ENCODE data around the gene TSC2. TPM values are rescaled to one million over a fixed set of nuclear protein-coding genes. Genes with fewer than 3 reads are reported as not detected.
A peak's percentile ranks its signal among the peaks of the same experiment; 100 is the strongest.

The TSC2 gene
- polyA plus RNA-seq, 3 donors: 11.7 to 95.1 (median 20.8) TPM

GRCh38 chr16:2037115-2037514 is 10.7 kb upstream of the TSC2 start:
- no peaks in the 10 kb centered on the region for H3K9me3 Mint-ChIP-seq
- no peak overlapping the region for H3K9ac ChIP-seq (ENCODE audit: insufficient read depth, low read length, poor library complexity, severe bottlenecking)
- H3K27me3 ChIP-seq (ENCODE audit: control insufficient read depth in 2 of 2, insufficient read depth in 2 of 2, low read length in 2 of 2): peaks cover 0 to 4% of the 10 kb centered on the region in 2 donors
- H3K36me3 ChIP-seq (replicated peaks in 1 of 2; ENCODE audit: control insufficient read depth in 1 of 2, insufficient read depth in 2 of 2, low read length in 2 of 2): no peaks in the 10 kb centered on the region
- intact Hi-C loops (cut with micrococcal nuclease): no loop called here
- H3K4me1 ChIP-seq (ENCODE audit: control insufficient read depth in 1 of 2, insufficient read depth in 2 of 2, low read length in 2 of 2): peaks cover 16 to 17% of the 10 kb centered on the region in 2 donors
- peaks cover 0 to 20% (median 9%) of the 10 kb centered on the region in 3 donors for H3K27me3 Mint-ChIP-seq (ENCODE audit: low read depth in 3 of 3)
- no peaks in the 10 kb centered on the region for H4K20me1 ChIP-seq (ENCODE audit: insufficient read depth, low read length)
- TF ChIP-seq, protein P1, sequence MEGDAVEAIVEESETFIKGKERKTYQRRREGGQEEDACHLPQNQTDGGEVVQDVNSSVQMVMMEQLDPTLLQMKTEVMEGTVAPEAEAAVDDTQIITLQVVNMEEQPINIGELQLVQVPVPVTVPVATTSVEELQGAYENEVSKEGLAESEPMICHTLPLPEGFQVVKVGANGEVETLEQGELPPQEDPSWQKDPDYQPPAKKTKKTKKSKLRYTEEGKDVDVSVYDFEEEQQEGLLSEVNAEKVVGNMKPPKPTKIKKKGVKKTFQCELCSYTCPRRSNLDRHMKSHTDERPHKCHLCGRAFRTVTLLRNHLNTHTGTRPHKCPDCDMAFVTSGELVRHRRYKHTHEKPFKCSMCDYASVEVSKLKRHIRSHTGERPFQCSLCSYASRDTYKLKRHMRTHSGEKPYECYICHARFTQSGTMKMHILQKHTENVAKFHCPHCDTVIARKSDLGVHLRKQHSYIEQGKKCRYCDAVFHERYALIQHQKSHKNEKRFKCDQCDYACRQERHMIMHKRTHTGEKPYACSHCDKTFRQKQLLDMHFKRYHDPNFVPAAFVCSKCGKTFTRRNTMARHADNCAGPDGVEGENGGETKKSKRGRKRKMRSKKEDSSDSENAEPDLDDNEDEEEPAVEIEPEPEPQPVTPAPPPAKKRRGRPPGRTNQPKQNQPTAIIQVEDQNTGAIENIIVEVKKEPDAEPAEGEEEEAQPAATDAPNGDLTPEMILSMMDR (IDR thresholded peaks at IDR 0.05): no peak
- H3K4me1 Mint-ChIP-seq: peaks cover 13% of the 10 kb centered on the region
- H3K4me3 ChIP-seq (replicated peaks in 1 of 3; ENCODE audit: low read depth in 2 of 3, low read length in 3 of 3): no peak overlapping the region
- H3K4me2 ChIP-seq (replicated peaks; ENCODE audit: extremely low read depth, low read length, poor library complexity, severe bottlenecking): no peak overlapping the region
- WGBS (ENCODE audit: insufficient coverage): 95% methylated on average over 10 of the region's 15 CpGs
- no peak overlapping the region for H3K27ac ChIP-seq (ENCODE audit: low read depth in 1 of 2, low read length in 2 of 2)
- H3K9me3 ChIP-seq (replicated peaks in 1 of 2; ENCODE audit: control insufficient read depth in 1 of 2, insufficient read depth in 1 of 2, low read length in 2 of 2): no peaks in the 10 kb centered on the region
- no peak overlapping the region for H2AFZ ChIP-seq (ENCODE audit: insufficient read depth, low read depth, low read length, poor library complexity, severe bottlenecking)
- no peaks in the 10 kb centered on the region for H3K36me3 Mint-ChIP-seq
- no peak overlapping the region for H3K27ac Mint-ChIP-seq
- no peaks in the 10 kb centered on the region for H3K79me2 ChIP-seq (ENCODE audit: insufficient read depth, low read length)
- DNase-seq: no peak
- H3K4me3 Mint-ChIP-seq: no peak overlapping the region

GRCh38 chr16:2037647-2038381 is 10.0 kb upstream of the TSC2 start:
- Histone ChIP-seq H3K36me3 (replicated peaks in 1 of 2; ENCODE audit: control insufficient read depth in 1 of 2, insufficient read depth in 2 of 2, low read length in 2 of 2) (no peaks in the 10 kb centered on the region), H3K4me1 (ENCODE audit: control insufficient read depth in 1 of 2, insufficient read depth in 2 of 2, low read length in 2 of 2) (peaks cover 13 to 14% of the 10 kb centered on the region in 2 donors), H3K9me3 (replicated peaks in 1 of 2; ENCODE audit: control insufficient read depth in 1 of 2, insufficient read depth in 1 of 2, low read length in 2 of 2) (no peaks in the 10 kb centered on the region), H3K27ac (ENCODE audit: low read depth in 1 of 2, low read length in 2 of 2) (no peak overlapping the region), H3K9ac (ENCODE audit: insufficient read depth, low read length, poor library complexity, severe bottlenecking) (no peak overlapping the region), H3K27me3 (ENCODE audit: control insufficient read depth in 2 of 2, insufficient read depth in 2 of 2, low read length in 2 of 2) (peaks cover 0 to 1% of the 10 kb centered on the region in 2 donors), H3K79me2 (ENCODE audit: insufficient read depth, low read length) (no peaks in the 10 kb centered on the region), H2AFZ (ENCODE audit: insufficient read depth, low read depth, low read length, poor library complexity, severe bottlenecking) (no peak overlapping the region), H4K20me1 (ENCODE audit: insufficient read depth, low read length) (no peaks in the 10 kb centered on the region), H3K4me3 (replicated peaks in 1 of 3; ENCODE audit: low read depth in 2 of 3, low read length in 3 of 3) (no peak overlapping the region), H3K4me2 (replicated peaks; ENCODE audit: extremely low read depth, low read length, poor library complexity, severe bottlenecking) (no peak overlapping the region)
- H3K27ac Mint-ChIP-seq: peak overlapping the region in 1 of 7 donors; percentile 26
- no peak overlapping the region for H3K4me3 Mint-ChIP-seq
- H3K36me3 Mint-ChIP-seq: no peaks in the 10 kb centered on the region
- no peaks in the 10 kb centered on the region for H3K9me3 Mint-ChIP-seq
- WGBS (ENCODE audit: insufficient coverage): 81% methylated on average over 17 of the region's 29 CpGs
- TF ChIP-seq, protein P1 (IDR thresholded peaks at IDR 0.05): no peak
- H3K27me3 Mint-ChIP-seq (ENCODE audit: low read depth in 3 of 3): peaks cover 0 to 14% (median 5%) of the 10 kb centered on the region in 3 donors
- no peak for DNase-seq
- peaks cover 9% of the 10 kb centered on the region for H3K4me1 Mint-ChIP-seq
- intact Hi-C loops (cut with micrococcal nuclease): no loop called here

All from CD14-positive monocyte (primary cell).